Body of pancreas (tissue), 4 donors: ENCODE results near the gene PDE3A.

Experiments used
- CTCF ChIP-seq, 7 experiments: fragments of 450-650 bp in 4 of 7; fragments of 200-600 bp in 3 of 7; sonication (generic) in 3 of 7; IDR thresholded peaks; one replicate each; pipeline ENCODE4 v1.5.1; 2016 to 2019; ENCODE audit warnings: antibody characterized with exemption in 7 of 7
- POLR2A ChIP-seq, 3 donors: fragments of 450-650 bp; IDR thresholded peaks; one replicate each; pipeline ENCODE4 v1.6.1; 2016; ENCODE audit warnings: antibody characterized with exemption in 3 of 3, mild to moderate bottlenecking in 2 of 3

GRCh38 chr12:20410734-20411133, 42.4 kb downstream of the PDE3A start:
- TF ChIP-seq CTCF (IDR thresholded peaks at IDR 0.05): no peak
- no peak for TF ChIP-seq POLR2A (IDR thresholded peaks at IDR 0.05)
